GM18526 (cell line): ENCODE data around the gene PLN.

ENCODE experiments used
- POLR2A ChIP-seq: IDR thresholded peaks from 3 replicates; pipeline ENCODE4 v1.6.1; 2011; ENCODE audit not compliant: insufficient read length; ENCODE audit errors: extremely low read depth

PLN gene

GRCh38 chr6:118528129-118528528, 20.0 kb upstream of the PLN start:
- no peak for TF ChIP-seq POLR2A

- no peak for TF ChIP-seq POLR2A
These were observed 18.3 kb upstream of the PLN start for GRCh38 chr6:118529756-118530155.

- no peak for TF ChIP-seq POLR2A
These were observed 17.2 kb upstream of the PLN start for GRCh38 chr6:118530942-118531341.

DNA sequence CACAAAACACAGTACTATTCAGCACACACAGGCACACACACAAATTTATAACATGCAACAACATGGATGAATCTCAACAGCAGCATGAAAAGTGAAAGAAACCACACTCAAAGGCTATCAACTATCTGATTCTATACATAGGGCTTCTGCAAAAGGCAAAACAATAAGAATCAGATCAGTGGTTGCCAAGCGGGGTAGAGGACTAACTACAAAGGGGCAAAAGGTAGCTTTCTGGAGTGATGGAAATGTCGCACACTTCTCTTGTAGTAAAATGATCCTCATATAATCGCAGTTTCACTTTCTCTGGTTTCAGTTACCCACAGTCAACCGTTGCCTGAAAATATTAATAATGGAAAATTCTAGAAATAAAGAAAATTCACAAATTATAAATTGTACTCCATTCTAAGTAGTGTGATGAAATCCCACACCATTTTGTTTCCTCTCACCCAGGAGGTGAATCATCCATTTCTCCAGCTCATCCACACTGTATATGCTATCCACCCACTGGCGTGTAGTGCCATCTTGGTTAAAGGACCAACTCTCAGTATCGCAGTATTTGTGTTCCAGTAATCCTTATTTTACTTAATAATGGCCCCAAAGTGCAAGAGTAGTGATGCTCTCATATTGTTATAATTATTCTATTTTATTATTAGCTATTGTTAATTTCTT, 12.8 kb upstream of the PLN start:
- no peak for TF ChIP-seq POLR2A

DNA sequence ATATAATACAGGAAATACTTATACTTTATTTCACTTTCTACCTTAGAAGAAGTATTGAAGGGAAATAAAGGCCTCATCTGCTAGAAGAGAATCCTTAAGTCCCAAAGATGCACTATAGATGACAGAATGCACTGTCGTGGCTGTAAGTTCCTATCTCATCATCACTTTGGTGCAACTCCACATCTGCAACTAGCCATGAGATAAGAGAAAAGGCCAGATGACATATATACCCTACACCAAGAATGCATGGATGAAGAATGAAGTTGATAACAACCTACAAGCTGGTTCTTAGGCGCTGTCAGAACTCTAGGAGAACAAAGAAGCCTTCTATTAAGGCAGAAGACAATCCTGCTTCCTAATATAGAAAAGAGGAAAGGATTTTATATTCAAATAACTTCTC, 11.6 kb upstream of the PLN start:
- no peak for TF ChIP-seq POLR2A

GRCh38 chr6:118537574-118537973, 10.5 kb upstream of the PLN start:
- no peak for TF ChIP-seq POLR2A

- no peak for TF ChIP-seq POLR2A
These were observed 5.7 kb upstream of the PLN start for GRCh38 chr6:118542184-118542952.

GRCh38 chr6:118544105-118544504, 4.0 kb upstream of the PLN start:
- TF ChIP-seq POLR2A, result no peak

- TF ChIP-seq POLR2A, result no peak
These were observed 1.8 kb upstream of the PLN start for GRCh38 chr6:118546164-118546879.

DNA sequence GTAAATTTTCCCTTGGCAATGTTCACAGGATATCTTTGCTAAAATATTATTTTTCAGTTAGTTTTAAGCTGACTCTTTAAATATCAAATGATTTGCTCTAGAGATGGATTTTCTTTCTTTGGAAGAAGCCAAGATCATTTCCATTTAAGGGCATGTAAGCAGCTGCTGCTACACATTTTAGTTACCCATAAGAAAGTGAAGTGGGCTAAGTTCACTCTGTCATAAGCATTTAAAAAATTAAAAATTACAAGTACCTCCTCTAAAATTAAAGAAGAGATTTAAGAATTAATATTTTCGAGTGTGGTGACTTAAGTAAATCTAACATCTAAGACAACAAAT, 1.2 kb upstream of the PLN start:
- TF ChIP-seq POLR2A, result no peak

DNA sequence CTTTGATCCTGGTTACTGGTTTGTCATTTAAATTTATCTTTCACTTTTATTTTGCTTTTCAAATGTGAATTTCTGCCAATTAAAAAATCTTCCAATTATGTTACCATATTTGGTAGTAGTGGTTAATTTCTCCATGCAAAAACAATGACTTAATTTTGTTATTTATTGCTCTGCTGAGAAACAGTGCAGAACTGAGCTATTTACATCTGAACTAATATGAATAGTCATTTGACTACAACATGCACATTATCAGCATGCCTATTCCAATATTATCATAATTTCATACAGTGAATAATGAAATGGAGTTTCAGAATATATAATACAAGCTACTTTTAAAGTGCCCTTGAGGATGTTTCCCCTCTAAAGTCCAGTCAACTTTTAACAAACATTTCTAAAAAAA, 517 bp downstream of the PLN start:
- TF ChIP-seq POLR2A, result no peak

DNA sequence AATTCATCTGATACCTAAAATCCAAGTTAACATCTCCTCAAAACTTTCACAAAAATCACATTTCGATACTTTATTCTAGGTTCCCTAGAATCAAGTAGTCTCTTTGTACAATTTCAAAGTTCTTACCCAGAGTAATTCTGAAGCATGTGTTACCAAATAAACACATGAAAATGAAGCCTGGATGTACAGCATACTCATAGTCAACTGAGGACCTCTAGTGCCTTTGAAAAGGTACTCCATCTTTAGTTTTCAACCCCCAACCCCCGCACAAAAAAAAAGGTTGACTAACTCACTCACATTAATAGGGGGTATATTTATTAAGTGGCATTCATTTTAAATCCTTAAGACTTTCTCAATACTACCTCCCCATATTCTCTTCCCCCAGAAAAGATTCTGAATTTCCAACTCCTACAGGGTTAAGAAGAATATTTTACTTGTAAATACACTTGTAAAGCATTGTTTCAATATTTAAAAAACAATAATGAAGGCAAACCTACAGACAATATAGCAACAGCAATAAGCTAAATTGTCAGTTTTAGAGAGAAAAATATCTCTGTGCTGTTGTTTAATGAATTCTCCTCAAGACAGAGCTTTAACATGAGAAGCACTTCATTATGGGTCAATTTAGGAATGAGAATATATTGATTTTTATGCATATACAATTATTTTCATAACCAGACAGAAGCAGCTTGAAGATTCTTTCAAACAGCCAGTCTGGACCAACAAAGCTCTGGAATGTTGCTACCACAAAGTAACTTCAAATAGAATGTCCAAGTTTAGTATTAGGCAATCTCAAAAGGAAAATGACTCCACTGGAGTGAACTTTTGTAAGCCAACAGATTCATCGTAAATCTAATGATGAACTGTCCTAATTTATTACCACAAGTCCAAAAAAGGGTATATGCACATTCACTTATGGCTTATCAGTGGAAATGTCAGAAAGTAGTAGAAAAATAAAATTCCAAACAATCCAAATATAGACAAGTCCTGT, 3.3 kb downstream of the PLN start:
- no peak for TF ChIP-seq POLR2A

- no peak for TF ChIP-seq POLR2A
These were observed 5.0 kb downstream of the PLN start for GRCh38 chr6:118553132-118553531.

- no peak for TF ChIP-seq POLR2A
These were observed 6.6 kb downstream of the PLN start for GRCh38 chr6:118554698-118555097.

DNA sequence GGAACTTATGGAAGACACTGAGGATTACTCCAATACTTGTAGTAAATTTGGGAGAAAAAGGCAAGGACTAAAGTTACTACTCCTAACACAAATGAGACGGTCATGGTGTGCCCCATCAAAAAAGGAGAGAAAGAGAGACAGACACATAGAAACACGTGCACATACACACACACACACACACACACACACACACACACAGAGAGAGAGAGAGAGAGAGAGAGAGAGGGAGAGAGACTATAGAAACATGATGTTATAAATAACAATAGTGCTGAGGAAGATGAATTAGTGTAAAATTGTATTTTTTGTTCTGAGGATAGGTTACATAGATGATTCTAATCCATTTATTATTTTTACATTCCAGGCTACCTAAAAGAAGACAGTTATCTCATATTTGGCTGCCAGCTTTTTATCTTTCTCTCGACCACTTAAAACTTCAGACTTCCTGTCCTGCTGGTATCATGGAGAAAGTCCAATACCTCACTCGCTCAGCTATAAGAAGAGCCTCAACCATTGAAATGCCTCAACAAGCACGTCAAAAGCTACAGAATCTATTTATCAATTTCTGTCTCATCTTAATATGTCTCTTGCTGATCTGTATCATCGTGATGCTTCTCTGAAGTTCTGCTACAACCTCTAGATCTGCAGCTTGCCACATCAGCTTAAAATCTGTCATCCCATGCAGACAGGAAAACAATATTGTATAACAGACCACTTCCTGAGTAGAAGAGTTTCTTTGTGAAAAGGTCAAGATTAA, 10.5 kb downstream of the PLN start:
- TF ChIP-seq POLR2A, result no peak

DNA sequence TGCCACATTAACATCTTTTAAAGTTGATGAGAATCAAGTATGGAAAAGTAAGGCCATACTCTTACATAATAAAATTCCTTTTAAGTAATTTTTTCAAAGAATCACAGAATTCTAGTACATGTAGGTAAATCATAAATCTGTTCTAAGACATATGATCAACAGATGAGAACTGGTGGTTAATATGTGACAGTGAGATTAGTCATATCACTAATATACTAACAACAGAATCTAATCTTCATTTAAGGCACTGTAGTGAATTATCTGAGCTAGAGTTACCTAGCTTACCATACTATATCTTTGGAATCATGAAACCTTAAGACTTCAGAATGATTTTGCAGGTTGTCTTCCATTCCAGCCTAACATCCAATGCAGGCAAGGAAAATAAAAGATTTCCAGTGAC, 11.6 kb downstream of the PLN start:
- TF ChIP-seq POLR2A, result no peak
